ENCODE results near the gene ADAD1.
"Not testable (repeated sequence)": the region's sequence is repeated elsewhere in the genome, so short reads cannot be mapped to it uniquely, and the experiment has no call there.

ADAD1 gene

DNA sequence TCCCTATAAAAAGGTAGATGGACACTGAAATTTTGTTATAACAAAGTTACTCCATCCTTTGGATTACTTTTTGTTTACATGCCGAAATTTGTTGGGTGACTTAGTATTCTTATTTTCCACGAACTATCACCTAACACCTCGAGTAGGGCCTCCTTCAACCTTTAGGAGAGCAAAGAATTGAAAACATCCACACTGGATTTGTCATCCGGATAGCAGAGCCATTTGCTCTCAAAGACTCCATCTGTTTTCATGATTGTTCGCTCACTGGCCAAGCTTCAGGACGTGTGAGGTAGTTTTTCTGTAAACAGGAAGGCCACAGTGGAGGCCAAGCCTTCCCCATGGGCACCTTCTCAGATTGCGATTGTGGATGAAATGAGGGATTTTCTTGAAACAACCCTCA is at the start of gene ADAD1:
Gene ADAD1, plus strand, starts transcription at position 301 of the 400 bp plus-strand sequence. CDS start 1,059 bp downstream, outside the sequence.
- no peak for DNase-seq

DNA sequence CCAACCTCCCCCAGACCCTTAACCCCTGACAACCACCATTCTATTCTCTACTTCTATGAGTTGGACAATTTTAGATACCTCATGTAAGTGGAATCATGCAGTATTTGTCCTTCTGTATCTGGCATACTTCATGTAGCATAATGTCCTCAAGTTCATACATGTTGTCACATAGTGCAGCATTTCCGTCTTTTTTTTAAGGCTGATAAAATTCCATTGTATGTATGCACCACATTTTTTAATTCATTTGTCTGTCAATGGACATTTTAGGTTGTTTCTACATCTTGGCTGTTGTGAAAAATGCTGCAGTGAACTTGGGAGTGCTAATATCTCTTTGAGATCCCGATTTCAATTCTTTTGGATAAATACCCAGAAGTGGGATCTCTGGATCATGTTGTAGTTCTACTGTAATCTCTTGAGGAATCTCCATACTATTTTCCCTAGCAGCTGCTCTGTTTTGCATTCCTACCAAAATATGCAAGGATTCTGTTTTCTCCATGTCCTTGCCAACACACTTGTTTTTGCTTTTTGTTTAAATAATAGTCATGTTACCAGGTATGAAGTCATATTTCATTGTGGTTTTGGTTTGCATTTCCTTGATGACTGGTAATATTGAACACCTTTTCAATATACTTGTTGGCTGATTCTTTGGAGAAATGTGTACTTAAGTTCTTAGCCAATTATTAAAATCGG is 48.8 kb upstream of the ADAD1 start:
- DNase-seq, result no peak

DNA sequence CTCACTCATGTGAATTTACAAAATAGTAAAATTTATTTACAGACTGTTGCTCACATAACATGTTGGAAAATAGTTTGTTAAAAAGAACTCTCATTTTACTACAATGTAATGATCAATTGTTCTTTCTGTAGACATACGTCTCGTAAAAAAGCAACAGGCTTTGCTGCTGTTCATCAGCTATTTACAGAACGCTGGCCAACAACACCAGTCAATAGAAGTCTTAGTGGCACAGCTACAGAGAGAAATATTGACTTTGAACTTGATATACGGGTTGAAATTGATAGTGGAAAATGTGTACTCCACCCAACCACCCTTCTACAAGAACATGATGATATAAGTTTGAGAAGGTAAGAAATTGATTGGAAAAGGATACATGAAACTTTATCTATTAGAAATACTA is 47.6 kb upstream of the ADAD1 start:
- DNase-seq, result no peak

DNA sequence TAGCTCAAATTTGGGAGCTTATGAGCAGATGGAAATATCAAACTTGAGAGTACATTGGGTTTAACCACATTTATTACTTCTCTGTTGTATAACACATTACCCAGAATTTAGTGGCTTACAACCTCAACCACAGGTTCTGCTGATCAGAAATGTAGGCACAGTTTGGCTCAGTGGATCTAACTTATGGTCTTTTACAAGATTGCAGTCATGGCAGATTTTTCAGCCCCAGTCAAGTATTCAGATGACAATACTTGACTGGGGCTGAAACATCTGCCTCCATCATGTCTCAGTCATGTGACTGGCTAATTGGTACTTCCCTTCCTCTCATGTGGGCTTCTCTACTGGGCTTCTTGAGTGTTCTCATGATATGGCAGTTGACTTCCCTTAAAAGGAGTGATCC is 44.0 kb upstream of the ADAD1 start:
- DNase-seq, result no peak

DNA sequence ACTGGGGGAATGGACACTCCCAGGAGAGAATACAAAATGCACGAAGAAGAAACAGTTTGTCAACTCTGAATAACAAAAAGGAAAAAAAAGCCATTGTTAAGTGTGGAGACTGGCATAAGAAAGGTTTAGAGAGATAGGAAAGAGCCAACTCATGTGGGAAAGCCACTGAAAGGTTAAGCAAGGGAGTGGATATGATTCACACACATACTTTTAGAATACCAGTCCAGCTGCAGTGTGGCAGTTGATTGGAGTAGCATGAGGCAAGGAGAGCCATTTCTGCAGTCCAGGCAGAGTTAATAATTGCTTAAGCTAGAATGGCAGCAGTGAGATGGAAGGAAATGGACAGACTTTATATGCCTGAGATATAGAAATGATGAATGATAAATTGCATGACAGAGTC is 36.9 kb upstream of the ADAD1 start:
- DNase-seq, result no peak

DNA sequence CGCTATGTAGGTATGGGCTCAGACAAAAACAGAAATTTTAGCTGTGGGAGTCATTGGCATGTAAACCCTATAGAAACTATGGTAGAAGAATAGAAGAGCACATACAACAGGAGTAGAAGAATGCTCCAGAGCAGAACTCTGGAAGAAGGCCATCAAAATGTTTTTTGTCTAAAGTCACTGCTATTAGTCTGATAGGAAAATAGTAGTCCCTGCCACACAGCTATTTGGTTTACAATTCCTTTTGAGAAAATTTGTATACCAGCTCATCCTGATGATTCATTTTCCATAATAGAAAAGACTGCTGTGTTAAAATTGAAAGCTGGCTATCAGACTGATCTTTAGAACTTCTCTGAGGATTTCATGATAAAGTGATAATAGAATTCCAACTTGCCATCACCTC is 32.8 kb upstream of the ADAD1 start:
- no peak for DNase-seq

DNA sequence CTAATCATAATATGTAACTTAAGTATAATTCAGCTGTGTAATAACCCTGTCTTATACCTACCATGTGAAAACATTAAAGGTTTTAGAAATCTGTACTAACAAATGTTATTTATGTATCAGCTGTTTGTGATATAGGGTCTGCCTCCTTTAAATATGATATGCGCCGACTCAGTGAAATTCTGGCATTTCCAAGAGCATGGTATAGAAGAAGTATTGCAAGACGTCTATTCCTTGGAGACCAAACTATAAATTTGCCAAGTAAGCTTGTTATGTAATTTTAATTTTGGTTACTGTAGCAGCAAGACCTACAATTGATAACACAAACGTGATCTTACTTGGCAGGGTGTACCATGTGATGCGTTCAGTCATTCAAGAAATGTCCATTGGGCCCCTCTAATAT is 32.3 kb upstream of the ADAD1 start:
- DNase-seq, result no peak

DNA sequence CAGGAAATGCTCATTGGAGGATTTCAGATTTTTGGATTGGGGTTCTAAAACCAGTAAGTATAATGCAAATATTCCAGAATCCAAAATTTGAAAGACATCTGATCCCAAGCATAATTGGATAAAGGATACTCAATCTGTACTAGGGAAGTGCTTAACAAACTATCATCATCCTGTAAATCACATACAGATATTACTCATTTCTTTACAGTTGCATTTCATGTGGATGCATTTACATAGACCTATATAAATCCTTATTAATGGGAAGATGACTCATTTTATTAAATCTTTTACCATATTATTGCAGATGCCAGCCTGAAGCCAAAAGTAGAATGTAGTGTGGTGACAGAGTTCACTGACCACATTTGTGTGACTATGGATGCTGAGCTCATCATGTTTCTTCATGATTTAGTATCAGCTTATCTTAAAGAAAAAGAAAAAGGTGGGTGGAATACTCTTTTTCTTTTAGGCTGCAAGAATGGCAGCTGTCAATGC is 22.4 kb upstream of the ADAD1 start:
- DNase-seq, result no peak

DNA sequence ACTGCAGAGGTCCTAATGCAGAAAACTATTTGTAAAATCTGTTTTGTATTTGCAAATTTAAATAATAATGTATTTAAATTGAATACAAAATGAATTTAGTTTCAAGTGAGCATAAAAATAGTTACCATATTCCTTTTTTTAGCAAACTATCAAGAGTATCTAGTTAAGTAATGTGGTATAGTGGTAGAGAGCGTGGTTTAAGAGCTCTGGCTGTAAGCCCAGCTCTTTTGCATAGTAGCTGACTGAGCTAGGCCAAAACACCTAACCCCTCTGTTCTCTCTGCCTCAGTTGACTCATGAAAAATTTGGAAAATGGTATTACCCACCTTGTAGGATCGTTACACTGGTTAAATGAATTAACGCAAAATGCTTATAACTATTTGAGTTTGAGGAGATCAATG is 18.1 kb upstream of the ADAD1 start:
- DNase-seq, result no peak

DNA sequence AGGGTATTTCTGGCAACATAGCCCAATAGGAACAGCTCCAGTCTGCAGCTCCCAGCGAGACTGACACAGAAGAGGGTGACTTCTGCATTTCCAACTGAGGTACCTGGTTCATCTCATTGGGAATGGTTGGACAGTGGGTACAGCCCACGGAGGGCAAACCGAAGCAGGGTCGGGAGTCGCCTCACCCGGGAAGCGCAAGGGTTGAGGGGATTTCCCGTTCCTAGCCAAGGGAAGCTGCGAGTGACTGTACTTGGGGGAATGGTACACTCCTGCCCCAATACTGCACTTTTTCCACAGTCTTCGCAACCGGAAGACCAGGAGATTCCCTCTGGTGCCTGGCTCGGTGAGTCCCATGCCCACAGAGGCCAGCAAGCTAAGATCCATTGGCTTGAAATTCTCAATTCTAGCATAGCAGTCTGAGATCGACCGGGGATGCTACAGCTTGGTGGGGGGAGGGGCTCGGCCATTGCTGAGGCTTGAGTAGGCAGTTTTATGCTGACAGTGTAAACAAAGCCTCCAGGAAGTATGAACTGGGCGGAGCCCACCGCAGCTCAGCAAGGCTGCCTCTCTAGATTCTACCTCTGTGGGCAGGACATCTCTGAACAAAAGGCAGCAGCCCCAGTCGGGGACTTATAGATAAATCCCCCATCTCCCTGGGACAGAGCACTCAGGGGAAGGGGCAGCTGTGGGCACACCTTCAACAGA is 14.0 kb upstream of the ADAD1 start:
- no peak for DNase-seq

DNA sequence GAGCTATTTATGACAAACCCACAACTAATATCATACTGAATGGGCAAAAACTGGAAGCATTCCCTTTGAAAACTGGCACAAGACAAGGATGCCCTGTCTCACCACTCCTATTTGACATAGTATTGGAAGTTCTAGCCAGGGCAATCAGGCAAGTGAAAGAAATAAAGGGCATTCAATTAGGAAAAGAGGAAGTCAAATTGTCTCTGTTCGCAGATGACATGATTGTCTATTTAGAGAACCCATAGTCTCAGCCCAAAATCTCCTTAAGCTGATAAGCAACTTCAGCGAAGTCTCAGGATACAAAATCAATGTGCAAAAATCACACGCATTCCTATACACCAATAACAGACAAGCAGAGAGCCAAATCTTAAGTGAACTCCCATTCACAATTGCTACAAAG is 10.0 kb upstream of the ADAD1 start:
- not testable (repeated sequence) for DNase-seq

DNA sequence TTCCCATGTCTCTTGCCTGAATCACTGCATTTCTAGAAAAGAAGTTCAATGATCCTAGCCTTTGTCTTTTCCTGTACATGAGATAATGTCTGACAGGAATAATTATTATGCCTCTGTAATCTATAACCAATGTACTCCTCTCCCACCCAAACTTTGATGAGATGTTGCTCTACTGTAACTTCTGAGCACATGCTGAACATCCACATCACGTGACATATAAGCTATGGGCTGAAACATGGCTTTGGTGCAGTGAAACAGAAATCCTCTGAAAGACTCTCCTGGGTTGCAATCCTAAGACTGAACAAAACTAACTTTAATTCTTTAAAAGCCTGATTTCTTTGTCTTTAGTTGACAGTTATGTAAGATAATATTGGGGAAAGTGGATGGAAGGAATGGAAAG is 1.5 kb upstream of the ADAD1 start:
- DNase-seq, result no peak

DNA sequence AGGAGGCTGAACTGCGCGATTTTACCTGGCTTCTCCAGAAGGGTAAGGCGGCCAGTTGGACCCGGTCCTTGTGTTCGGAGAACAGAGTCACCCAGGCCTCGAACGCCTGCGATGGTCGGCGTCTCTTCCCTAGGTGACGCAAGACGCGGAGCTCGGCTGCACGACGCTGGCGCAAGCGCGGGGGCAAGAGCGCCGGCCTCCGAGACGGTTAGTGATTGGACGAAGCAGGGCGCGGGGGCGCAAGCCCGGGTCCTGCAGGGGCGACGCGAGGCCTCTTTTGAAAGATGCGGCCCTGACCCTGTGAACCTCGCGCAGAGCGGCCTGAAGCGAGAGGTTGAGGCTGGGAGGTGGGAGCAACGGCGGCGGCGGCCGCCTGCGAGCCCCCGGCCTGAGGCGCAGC is 428 bp downstream of the ADAD1 start:
- DNase-seq, result no peak

DNA sequence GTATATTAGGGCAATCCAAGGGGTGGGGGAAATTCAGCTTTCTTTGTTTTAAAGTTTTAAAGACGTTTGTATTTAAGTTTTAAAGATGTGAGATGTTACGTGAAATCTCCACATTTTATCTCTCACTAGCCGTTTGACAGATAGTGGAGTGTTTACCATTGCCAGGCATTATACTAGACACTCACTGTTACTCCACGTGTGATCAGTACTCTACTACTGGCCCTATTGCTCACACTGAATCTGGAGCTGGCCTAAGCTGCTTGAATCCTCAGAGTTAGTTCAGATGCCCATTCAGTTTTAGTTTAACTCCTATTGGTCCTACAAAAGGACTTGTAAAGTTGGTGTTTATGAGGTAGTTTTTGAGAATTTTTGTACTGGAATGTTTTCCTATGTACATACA is 4.5 kb downstream of the ADAD1 start:
- DNase-seq, result no peak

DNA sequence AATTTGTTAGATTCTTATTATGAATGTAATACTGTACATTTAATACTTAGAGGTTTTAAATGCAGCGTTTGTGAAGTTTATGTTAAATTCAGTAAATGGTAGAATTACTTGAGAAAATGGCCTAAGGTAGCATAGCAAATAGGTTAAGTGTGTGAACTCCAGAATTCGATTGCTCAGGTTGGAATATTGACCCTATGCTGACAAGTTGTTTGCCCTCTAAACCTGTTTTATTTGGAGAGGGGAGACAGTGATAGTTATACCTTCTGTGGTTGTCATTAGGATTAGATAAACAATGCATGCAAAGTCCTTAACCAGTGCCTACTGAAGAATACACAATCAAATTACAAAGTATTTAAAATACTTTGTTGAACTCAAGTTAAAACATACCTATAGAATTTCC is 5.4 kb downstream of the ADAD1 start:
- no peak for DNase-seq

DNA sequence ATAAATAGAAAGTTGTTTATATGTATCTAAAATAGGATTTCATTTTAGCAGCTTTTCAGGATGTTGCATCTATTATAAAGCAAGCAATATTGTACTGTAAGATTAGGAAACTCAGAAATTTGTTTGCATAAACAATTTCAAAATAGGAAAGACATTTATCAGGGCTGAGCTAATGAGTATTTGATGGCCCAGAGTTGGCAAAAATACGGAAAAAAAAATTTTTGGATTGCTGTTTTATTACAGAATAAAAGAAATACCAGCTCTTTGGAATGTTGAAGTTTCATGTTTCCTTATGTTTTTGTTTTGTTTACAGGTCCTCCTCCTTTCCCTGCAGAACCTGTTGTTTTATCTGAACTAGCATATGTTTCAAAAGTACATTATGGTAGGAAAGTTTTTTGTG is 14.5 kb downstream of the ADAD1 start:
- DNase-seq, result no peak

DNA sequence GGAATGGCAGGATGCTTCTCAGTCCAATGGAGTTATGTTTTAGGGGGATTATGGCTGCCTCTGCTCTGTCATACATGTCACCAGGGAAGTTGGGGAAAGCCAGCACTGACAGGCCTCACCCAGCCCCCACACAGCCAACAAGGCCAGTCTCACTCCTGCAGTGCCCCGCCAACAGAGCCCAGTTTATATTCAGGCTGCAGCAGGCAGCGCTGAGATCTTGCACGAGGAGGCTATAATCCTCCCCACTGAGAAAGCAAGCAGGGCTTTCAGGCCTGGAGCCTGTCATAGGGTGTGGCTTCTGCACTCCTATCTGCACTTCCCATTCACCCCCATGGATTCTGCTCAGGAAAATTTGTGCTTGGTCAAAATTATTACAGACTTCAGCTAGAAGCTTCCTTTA is 25.1 kb downstream of the ADAD1 start:
- DNase-seq, result no peak

DNA sequence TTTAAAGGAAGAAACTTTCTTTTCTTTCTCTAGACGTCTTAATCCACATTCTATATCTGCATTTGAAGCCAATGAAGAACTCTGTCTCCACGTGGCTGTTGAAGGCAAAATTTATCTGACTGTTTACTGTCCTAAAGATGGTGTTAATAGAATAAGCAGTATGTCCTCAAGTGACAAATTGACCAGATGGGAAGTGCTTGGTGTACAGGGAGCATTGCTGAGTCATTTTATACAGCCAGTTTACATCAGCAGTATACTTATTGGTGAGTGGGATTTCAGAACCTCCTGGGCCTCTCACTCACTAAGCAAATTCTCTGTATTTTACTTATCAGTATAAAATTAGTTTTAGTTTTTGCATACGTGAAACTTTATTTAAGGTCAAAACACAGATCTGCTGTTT is 33.7 kb downstream of the ADAD1 start:
- no peak for DNase-seq

DNA sequence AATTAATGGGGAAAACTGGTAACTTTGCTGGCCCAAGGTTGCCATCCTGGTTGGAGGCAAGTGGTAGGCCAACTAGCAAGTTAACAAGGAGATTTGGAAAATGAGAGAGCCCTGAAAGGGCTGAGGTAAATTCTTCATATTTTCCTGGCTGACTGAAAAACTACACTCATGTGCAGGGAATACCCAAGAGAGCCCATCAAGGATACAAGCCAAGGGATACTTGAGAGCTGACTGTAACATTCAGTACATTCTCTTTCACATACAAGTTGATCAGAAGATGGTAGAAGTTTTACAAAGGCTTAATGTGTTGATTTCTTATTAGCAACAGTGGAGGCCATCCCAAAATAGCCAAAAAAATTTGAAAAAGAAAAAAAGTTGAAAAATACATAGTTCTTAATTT is 44.4 kb downstream of the ADAD1 start:
- no peak for DNase-seq

DNA sequence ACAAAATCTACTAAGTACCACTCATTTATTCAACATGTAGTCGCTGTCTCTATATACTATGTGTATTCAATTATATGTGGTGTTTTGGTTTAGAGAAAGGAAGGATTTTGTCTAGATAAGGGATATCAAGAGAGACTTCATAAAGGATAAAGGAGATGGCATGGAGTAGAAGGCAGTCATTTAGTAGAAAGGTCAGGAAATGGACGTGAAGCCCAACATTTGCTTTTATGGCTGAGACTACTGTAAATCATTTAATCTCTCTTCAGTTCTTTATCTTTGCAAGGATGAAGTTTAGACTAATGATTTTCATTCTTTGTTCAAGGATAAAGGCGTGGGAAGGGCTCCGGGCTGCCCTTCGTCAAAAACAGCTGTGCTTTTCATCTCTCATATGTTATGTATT is 52.5 kb downstream of the ADAD1 start:
- DNase-seq, result no peak

DNA sequence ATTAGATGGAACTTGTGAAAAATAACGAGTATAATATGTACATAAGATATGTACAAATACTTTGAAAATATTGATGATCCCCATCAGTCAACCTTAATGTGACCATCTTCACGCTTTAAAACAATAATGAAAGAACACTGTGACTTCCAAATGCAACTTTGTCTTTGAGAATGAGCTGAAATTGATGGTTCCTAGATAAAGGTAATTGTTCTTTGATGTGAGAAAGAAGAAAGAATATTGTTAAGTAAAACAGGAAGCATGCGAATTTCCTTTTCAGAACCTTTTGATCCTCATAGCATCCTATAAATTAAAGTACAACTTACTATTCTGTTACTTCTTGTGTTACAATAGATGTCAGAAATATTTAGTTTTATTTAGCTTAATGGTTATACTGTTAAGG is 55.5 kb downstream of the ADAD1 start:
- DNase-seq, result no peak

DNA sequence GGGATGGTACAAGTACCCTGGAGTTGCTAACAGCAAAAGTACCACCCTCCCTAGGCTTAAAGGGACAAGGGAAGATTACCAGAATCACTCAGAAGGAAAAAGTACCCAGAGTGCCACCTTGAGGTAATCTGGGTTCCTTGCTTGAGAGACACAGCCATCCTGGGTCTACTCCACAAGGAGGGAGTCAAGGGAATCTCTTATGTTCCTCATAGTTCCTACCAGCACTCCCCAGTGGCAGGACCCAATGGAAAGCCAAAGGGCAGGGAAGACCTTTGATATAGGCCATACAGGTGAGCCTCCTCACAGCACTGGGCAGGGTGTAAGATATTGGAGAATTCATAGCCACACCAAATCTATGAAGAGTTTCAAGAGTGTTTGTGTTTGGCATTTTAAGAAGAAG is 72.0 kb downstream of the ADAD1 start:
- no peak for DNase-seq

DNA sequence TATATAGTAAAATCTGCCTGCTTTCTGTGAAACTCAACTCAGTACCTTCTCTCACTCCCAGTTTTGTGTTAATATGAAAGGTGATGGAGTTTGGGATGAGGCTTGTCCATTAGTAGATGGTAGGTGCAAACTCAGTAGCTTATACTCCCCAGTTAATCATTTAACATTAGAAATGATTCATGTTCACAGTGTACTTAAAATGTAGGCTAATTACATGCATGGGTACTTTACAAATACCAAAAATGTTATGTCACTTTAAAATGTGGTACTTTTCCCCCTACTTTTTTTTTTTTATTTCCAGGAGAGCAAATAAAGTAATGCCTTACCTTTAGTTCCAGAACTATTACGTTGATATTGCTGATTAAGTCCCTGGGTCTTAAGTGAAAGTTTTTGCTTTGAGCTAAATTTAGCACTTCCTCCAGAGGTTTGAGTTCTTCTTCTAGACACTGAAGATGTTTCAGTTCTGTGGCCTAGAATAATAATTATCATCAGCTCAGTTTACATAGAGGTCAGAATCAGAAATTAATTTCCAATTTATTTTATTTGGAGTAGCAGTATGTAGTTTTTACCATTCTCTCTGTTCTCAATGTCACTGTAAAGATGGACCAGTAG is 74.7 kb downstream of the ADAD1 start:
- no peak for DNase-seq

All from midbrain (tissue), 1 donor.